AG20443 (cell line): Measurements from ENCODE around the gene TMEM72.

Source experiments
- DNase-seq: peaks from one replicate; pipeline ENCODE4 v3.0.0; 2012; ENCODE audit warnings: low spot score, mixed read lengths

TMEM72 gene

DNA sequence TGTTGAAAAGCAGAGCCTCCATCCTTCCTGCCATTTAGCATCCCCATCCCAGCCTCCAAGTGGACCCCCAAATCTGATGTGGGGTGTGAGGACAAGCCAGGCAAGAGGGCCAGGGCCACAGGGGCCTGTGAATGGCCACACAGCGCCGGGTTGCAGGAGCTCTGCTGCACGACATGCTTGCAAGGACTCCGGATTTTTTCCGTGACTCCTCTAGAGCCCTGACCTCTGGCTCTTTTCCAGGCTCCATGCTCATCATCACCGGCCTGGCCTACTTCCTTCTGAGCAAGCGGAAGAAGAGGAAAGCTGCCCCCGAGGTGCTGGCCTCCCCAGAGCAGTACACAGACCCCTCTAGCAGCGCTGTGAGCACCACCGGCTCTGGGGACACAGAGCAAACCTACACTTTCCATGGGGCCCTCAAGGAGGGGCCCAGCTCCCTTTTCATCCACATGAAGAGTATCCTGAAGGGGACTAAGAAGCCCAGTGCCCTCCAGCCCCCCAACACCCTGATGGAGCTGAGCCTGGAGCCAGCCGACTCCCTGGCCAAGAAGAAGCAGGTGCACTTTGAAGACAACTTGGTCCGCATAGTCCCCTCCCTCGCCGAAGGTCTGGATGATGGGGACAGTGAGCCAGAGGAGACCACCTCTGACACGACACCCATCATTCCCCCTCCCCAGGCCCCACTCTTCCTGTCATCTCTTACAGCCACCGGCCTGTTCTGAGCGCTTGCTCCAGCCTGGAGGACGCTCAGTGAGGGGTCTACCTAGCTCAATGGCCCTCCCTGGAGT is 23.5 kb downstream of the TMEM72 start:
- DNase-seq: no peak

DNA sequence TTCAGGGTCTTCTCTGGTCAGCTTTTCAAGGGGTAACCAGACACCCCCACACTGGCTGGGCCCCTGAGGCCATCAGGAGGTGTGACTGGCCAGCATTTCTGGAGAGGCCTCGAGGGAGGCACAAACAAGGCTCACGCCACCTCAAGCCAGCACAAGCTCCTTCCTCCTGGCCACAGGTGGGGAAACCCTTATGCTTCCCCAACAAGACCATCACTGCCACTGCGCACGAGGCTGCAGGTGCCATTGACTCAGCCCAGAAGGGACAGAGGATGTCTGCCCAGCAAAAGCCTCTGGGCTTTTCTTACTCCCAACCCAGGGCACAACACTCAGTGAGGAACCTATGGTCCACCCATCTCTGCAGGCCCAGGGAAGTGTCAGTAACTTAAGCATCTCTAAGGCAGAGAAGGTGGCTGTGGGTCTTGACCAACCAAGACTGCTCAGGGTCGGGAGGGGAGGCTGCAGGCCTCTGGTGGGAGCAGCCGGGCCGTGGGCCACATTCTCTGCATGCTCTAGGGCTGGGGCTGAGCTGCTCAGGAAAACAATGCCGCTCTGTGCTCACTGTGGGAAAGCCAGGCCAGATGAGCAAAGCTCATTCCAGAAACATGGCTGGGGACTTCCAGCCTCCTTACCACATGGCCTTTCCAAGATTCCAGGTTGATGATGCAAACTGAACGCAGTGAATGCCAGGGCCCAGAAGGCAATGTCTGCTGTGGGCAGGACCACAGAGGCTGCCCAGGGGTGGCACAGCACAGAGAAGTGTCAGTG is 24.2 kb downstream of the TMEM72 start:
- DNase-seq: peak; percentile 82

DNA sequence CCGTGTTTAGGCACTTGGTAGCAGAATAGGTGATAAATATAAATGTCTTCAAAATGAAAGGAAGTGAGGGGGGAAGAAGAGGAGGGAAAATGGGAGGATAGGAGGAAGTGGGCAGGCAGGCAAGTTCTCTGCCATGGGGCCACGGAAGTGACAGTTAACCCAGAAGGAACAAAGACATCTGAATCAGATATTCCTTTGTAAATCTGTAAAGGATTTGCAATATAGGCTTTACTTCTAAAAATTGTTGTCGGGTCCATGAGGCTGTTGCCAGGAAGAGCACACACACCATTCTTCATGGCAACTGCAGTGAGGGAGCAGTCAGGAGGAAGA is 24.8 kb downstream of the TMEM72 start:
- DNase-seq: no peak

DNA sequence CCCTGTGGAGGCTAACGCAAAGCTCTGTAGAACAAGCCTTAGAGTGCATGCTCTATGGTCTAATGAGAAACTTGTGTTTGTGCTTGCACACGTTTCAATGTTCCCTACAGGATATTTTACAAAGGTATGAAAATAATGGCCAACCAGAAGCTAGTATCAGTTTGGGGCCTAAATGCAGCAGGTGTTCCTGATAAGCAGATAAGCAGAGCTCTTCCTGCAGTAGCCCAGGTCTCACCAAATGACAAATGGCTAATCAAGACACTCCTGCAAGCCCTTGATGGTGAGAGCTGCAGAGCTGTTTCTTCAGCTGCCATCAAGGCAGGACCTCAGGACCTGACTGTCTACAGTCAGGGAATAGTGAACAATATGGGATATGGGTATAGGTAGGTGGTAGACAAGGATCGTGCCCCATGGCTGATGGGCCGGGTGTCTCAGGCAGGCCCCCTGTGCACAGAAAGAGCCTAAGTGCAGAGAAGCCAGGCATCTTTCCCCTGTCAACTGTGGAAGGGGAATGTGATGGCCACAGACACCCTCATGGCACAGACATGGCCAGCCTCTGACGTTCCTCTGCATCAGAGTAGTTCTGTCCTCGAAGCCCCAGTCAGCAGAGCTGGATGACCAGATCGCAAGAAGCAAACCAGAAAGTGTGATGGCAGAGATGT is 25.3 kb downstream of the TMEM72 start:
- DNase-seq: no peak

DNA sequence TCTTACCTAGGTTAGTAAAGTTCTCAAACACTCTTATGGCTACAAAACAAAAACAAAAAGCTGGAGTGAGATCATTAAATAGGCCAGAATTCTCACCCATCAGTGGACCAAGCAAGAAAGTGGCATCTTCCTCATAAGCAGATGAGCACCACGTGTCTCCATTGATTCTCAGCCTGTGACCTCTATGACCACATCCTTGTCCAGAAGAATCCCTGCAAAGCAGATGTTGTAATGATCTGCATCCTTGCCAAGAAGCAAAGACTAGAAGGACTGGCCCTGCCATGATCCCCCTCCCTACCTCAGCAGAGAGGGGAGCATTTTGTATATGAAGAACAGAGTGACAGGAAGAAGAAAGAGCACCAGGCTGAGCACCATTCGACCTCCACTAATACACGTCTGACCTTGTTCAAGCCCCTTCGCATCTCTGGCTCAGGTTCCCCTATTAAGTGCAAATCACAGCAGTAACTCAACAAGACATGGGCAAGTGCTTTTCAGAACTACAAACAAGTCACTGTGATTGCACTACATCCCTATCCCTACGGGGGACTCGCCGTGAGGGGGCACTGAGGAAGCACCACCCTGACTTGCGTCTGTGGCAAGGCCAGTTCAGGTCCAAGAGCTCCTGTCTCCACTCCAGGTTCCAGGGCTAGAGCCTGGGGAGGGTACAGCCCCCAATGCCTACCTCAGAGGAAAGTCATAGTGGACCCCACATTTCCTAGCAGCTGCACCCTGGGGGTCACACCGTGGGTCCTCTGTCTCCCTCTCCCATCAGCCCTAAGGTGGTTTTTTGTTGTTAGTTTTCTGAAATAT is 26.3 kb downstream of the TMEM72 start:
- no peak for DNase-seq

DNA sequence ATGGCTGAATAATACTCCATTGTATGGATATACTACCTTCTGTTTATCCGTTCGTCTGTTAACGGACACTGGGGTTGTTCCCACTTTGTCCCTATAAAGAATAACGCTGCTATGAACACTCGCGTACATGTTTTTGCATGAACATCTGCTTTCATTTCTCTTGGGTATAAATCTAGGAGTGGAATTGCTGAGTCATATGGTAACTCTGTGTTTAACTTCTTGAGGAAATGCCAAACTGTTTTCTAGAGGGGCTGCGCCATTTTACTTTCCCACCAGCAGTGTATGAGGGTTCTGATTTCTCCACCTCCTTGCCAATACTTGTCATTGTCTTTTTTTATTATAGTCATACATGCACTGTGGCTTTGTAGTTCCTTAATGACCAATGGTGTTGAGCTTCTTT is 27.8 kb downstream of the TMEM72 start:
- DNase-seq: no peak

DNA sequence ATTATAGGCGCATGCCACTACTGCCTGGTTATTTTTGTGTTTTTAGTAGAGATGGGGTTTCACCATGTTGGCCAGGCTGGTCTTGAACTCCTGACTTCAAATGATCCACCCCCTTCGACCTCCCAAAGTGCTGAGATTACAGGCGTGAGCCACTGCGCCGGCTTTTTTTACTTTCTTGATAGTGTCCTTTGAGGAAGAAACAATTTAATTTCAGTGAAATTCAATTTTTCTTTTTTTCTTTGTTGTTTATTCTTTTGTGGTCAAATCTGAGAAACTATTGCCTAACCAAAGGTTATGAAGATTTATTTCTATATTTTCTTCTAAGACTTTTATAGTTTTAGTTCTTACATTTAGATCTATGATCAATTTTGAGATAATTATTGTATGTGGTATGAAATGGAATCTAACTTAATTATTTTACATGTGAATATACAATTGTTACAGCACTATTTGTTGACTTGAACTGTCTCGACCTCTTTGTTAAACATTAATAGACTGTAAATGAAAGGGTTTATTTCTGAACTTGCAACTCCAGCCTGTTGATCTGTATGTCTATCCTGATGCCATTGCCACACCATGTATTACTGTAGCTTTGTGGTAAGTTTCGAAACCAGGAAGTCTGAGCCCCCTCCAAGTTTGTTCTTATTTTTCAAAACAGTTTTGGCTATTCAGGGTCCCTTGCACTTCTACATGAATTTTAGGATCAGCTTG is 28.7 kb downstream of the TMEM72 start:
- DNase-seq: no peak

DNA sequence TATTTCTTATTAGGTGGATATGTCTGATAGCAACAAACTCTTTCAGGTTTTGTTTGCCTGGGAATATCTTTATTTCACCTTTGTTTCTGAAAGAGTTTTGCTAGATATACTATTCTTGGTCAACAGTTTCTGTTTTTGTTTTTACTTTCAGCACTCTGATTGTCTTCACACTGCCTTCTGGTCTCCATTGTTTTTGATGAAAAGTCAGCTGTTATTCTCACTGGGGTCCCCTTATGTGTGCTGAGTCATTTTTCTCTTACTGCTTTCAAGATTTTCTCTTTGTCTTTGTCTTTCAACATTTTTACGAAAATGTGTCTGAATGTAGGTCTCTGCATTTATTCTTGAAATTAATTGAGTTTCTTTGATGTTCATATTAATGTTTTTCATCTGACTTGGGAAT is 33.2 kb downstream of the TMEM72 start:
- DNase-seq: no peak

DNA sequence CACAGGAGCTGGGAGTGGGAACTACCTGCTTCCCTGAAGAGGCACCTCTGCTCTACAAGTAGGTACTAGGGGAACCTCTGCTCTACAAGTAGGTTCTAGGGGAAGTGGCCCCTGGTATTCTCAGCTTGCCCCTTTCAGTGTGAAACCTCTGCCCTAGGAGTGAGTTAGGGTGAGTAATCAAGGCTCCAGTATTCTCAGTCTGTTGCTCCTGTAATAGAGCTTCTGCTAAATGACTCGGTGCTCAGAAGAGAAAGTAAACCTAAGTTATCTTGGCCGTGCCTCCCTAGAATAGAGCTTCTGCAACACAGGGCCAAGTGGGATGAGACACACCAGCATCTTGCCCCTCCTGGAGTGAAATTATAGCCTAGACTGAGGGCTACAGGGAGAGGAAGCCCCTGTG is 35.1 kb downstream of the TMEM72 start:
- no peak for DNase-seq

DNA sequence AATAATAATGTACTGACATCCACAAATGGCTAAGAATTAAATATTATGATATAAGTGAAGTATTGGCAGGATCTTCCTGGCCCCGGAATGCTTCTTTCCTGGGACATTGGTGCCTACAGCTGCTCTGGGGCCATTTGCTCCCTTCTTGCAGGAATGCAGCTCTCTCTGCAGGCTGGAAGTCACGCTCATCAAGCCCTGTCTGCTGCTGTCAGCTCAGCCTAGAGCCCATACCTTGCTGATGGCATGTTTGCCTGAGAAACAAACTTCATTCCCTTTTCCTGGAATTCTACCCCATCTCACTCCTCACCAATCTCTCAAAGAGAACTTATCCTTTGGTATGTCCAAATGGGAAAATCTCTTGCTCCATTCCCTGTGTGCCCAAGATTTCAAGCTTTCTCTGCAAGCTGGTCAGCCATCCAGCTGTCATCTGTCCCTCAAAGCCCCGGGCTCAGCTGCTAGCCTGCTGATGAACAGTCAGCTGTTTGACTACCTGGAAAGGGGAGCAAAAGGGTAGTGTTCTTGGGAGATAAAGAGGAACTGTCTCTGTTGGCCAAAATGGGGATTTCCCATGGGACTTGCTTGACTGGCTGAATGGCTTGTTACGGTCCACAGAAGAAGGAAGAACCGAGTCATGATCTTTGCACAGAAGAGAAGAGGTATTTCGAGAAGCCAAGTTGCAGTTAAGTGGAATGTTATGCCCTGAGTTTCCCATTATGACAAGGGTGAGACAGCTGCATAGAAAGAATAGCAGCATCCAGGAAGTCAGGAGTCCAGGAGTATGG is 36.4 kb downstream of the TMEM72 start:
- DNase-seq: no peak

DNA sequence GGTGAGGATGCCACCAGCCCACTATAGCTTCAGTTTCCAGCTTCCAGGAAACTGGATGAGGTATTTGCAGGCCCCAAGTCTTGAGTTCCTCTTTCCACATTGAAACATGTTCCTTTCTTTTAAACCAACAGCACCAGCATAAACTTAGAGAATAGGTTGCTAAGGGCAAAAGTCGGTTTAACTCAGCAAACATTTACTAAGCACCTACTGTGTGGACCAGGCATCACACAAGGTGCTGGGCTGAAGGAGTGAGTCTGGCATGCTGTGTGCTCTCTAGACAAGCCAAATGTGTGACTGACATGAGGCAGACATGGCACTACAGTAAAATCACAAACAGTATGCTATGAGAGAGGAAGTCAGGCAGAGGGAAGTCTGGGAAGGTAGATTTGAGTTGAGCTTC is 37.5 kb downstream of the TMEM72 start:
- no peak for DNase-seq

DNA sequence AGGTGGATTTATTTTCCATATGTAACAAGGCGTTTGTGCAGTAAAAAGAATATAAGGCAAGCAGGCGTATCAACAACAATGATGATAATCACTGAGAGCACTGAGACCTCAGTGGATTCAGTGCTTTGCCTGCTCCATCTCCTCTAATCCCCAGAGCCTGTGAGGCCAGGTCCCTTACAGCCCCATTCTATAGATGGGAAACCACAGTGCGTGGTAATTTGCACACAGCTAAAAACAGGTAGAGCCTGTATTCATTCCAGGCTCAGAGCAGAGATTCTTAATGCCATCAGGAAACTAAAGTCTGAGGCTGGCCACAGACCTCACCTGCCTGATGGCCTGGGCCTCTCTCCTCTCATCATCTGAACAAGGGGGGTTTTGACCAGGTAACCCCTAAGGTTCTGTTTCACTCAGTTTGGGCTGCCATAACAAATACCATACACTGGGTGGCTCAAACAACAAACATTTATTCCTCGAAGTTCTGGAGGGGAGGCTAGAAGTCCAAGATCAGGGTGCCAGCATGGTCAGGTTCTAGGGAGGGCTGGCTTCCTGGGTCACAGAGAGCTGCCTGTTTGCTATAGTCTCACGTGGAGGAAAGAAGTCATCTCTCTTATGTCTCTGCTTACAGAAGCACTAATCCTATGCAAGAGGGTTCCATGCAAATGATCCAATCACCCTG is 38.1 kb downstream of the TMEM72 start:
- no peak for DNase-seq

DNA sequence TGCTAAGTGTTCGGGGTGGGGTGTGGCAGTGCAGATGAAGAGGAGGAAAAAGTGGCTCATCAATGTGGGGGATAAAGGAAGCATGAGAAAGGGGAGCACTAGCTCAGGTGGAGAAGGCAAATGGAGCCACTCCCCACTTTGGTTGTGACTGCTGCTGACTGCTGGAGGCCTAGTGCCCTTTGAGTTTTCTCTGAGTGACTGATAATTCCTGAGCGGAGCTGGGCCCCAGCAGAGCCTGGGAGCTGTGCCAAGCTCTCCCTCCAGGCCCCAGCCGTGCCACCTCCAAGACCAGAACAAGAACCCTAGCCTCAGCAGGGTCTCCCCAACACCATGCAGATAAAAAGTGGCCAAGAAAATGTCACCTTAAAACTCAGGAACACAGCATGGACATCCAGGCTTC is 38.8 kb downstream of the TMEM72 start:
- no peak for DNase-seq

DNA sequence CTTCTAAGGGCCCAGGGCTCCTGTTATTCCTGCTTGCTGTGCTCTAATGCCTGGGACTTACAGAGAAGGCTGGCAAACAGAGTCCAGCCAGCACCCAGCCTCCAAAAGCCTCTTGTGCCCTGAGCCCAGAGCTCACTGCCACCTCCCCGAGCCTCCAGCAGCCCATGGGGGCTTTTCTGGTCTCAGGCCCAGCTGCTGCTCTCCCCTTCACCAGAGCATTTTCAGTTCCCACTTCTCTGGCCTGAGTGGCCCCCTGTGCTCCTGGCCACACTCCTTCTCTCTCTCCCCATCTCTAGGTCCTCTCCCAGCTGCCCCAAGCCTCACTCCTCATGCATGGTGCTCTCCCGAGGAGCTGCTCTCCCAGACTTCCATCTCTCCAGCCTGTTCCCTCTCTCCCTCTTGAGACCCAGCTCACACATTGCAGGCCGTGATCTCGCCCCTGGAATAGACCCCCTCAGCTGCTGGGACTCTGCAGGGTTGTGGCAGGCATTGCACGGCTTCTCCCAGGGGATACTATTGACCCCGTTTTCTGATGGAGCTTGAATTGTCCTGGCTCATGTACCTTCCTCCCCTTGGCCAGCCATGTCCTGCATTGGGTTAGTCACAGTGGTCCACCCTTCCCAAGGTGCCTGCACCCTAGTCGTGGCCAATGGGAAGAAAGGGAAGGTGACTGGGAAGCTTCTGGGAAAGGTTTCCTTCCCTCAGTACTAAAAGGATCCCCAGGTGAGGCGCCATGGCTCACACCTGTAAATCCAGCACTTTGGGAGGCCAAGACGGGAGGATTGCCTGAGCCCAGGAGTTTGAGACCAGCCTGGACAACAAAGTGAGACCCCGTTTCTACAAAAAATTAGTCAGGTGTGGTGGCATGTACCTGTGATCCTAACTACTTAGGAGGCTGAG is 39.4 kb downstream of the TMEM72 start:
- no peak for DNase-seq

DNA sequence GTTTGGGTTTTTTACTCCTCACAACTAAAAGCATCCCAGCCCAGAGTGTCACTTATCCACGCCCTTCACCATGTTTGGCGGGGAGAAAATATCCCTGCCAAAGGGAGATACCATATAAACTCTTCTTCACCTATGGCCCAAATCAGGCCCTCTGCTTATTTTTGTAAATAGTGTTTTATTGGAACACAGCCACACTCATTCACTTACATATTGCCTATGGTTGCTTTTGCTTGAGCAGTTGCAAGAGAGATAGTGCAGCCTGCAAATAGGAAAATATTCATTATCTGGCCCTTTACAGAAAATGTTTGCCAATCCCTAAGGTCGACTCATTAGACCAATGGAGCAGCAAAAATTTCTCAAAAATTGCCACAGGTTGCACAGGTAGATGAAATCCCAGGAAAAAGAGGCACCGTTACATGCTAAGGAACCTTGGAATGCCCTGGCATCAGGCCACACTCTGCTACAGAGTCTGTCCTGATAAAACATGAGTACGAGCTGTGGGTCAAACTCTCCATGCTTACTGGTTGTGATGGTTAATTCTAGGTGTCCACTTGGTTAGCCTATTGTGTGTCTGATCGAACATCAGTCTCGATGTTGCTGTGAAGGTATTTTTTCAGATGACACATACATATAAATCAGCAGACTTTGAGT is 40.6 kb downstream of the TMEM72 start:
- no peak for DNase-seq

DNA sequence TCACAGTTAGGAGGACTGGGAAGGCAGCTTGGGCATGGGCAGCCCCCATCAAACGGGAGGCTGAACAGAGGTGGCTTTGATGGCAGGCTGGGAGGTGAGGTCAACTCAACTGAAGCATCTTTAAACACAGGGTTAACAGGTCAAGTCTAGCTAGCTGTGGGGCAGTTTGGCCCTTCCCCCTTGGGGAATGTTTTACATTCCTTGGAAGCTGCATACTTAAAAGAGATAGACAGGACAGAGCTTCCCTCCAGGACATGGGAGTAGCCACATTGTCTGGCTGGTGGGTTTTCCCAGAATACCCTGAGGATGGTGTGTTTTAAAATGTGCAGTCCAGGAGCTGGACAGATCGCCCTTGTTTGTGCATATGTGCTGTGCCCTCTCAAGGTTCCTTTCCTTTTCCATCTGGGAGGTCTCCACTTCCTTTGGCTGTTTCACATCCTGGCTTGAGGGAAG is 41.7 kb downstream of the TMEM72 start:
- no peak for DNase-seq

DNA sequence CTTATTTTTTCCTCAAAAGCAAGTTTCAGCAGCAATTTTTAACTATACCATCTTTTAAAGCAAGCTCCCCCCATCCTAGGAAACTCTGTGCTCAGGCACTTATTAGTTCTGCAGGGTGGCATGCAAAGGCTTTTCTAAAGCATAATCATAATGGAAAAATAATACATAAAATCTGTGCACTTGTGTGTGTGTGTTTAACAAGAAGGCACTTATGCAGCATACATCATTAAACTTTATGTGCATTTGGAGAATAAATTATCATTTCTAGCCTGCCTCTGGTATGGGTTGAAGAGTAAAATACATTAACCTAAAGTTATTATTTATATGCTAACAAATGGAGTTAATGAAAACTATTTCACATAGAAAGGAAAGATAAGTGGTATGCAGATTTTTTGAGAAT is 42.9 kb downstream of the TMEM72 start:
- no peak for DNase-seq

DNA sequence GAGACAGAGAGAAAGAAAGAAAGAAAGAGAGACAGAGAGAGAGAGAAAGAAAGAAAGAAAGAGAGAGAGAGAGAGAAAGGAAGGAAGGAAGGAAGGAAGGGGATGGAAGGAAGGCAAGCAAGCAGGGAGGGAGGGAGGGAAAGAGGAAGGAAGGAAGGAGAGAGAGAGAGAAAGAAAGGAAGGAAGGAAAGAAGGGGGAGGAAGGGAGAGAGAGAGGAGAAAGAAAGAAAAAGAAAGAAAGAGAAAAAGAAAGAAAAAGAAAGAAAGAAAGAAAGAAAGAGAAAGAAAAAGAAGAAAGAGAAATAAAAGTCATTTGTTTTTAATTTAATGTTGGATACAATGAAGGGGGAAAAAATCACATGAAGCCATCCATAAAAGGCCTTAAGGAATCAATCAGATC is 43.8 kb downstream of the TMEM72 start:
- no peak for DNase-seq
